Measurements from ENCODE around the gene MAP4K2.

The MAP4K2 gene

DNA sequence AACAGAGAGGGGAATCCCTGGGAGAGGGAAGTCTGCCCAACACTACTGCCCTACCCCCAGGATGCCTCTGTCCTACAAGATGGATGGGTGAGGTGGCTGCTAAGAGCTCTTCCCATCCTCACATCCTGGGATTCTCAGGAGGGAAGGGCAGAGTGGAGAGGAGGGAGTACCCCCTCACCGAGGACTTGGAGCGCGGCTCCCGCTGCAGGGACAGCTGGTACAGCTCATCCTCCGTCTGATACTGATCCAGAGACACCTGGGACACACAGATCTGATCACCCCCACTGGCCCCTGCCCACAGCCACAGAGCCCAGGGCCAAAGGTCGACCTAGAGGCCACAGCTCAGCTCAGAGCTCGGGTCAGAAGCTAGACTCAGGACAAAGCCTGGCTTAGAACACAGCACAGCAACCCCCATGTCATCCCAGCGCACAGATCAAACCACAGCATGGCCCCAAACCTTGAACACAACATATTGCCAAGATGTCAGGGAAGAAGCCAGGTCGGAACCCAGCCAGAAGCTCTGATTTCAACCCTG is 67.2 kb downstream of the MAP4K2 start:
- no peak for TF ChIP-seq CTCF (conservative IDR thresholded peaks at IDR 0.05)
- H3K27ac ChIP-seq, result no peak overlapping the region
